MM.1S (cell line): Measurements from ENCODE around the gene JSRP1.

ENCODE experiments used
- DNase-seq: peaks from one replicate; pipeline ENCODE4 v3.0.0-alpha.2; 2015
- H2AFZ ChIP-seq: fragments of 300-600 bp; sonication (generic); 2 replicates; pipeline ENCODE4 v1.6.0; 2016; ENCODE audit warnings: antibody characterized with exemption, low read length
- H3F3A ChIP-seq: fragments of 300-600 bp; sonication (generic); 2 replicates; pipeline ENCODE4 v1.6.1; 2016; ENCODE audit warnings: mild to moderate bottlenecking, antibody characterized with exemption, low read length, moderate library complexity, mixed read lengths; ENCODE audit not compliant: insufficient read depth
- H3K27ac ChIP-seq: fragments of 300-600 bp; sonication (generic); 2 replicates; pipeline ENCODE4 v1.5.1; 2016; ENCODE audit warnings: mild to moderate bottlenecking, low read length
- H3K27me3 ChIP-seq: fragments of 300-600 bp; sonication (generic); replicated peaks from 2 replicates; pipeline ENCODE4 v1.6.0; 2016; ENCODE audit warnings: low read length; ENCODE audit not compliant: insufficient read depth
- H3K36me3 ChIP-seq: fragments of 300-600 bp; sonication (generic); replicated peaks from 2 replicates; pipeline ENCODE4 v1.6.1; 2016; ENCODE audit warnings: mild to moderate bottlenecking, low read length, mixed read lengths; ENCODE audit not compliant: insufficient read depth
- H3K4me1 ChIP-seq: fragments of 300-600 bp; sonication (generic); 2 replicates; pipeline ENCODE4 v1.6.1; 2016; ENCODE audit warnings: low read length, mixed read lengths
- H3K4me2 ChIP-seq: fragments of 300-600 bp; sonication (generic); 2 replicates; pipeline ENCODE4 v1.6.0; 2016; ENCODE audit warnings: low read depth, low read length
- H3K4me3 ChIP-seq: fragments of 300-600 bp; sonication (generic); 2 replicates; pipeline ENCODE4 v1.5.1; 2016; ENCODE audit warnings: low read length, mixed read lengths
- H3K79me2 ChIP-seq: fragments of 300-600 bp; sonication (generic); 2 replicates; pipeline ENCODE4 v1.6.1; 2016; ENCODE audit warnings: mixed run types, low read length, mixed read lengths
- H3K9ac ChIP-seq: fragments of 300-600 bp; sonication (generic); 2 replicates; pipeline ENCODE4 v1.6.1; 2016; ENCODE audit warnings: low read length, mixed read lengths
- H3K9me2 ChIP-seq: fragments of 300-600 bp; sonication (generic); replicated peaks from 2 replicates; pipeline ENCODE4 v1.6.1; 2016; ENCODE audit warnings: mild to moderate bottlenecking, low read length, mixed read lengths; ENCODE audit not compliant: insufficient read depth
- H3K9me3 ChIP-seq: fragments of 300-600 bp; sonication (generic); replicated peaks from 2 replicates; pipeline ENCODE4 v1.6.1; 2016; ENCODE audit warnings: mild to moderate bottlenecking, low read length, mixed read lengths; ENCODE audit not compliant: insufficient read depth
- H4K20me1 ChIP-seq: fragments of 300-600 bp; sonication (generic); 2 replicates; pipeline ENCODE4 v1.6.1; 2016; ENCODE audit warnings: mild to moderate bottlenecking, low read length, moderate library complexity, mixed read lengths; ENCODE audit not compliant: insufficient read depth
- CTCF ChIP-seq: fragments of 300-600 bp; sonication (generic); IDR thresholded peaks from 2 replicates; pipeline ENCODE4 v1.5.1; 2016; ENCODE audit warnings: antibody characterized with exemption, low read length, mixed read lengths
- EZH2 ChIP-seq: fragments of 300-600 bp; sonication (generic); optimal IDR thresholded peaks from 2 replicates; pipeline ENCODE3; 2017; ENCODE audit warnings: low read depth, mild to moderate bottlenecking, antibody characterized with exemption, low read length, mixed read lengths
- EZH2phosphoT487 ChIP-seq: fragments of 300-600 bp; sonication (generic); IDR thresholded peaks from 2 replicates; pipeline ENCODE4 v1.6.1; 2018; ENCODE audit warnings: antibody characterized with exemption, low read length

Gene JSRP1

GRCh38 chr19:2229103-2230032 lies 26.8 kb downstream of the JSRP1 start:
- peaks cover 72% of the 10 kb centered on the region for H3K79me2 ChIP-seq
- H3K4me3 ChIP-seq, result no peak overlapping the region
- H3K27me3 ChIP-seq, result no peaks in the 10 kb centered on the region
- H4K20me1 ChIP-seq, result peaks cover 6% of the 10 kb centered on the region; the same call in 1 of the 2 replicates
- no peaks in the 10 kb centered on the region for H3K9me2 ChIP-seq
- no peak for DNase-seq
- H3K27ac ChIP-seq, result no peak overlapping the region
- no peaks in the 10 kb centered on the region for H3K9me3 ChIP-seq
- H2AFZ ChIP-seq, result no peak overlapping the region
- peaks cover 35% of the 10 kb centered on the region for H3F3A ChIP-seq
- peaks cover 20% of the 10 kb centered on the region for H3K36me3 ChIP-seq
- TF ChIP-seq EZH2phosphoT487, result no peak
- no peak for TF ChIP-seq CTCF
- no peak for TF ChIP-seq EZH2
- no peak overlapping the region for H3K9ac ChIP-seq
- H3K4me1 ChIP-seq, result no peaks in the 10 kb centered on the region
- H3K4me2 ChIP-seq, result no peak overlapping the region

GRCh38 chr19:2228157-2229030 lies 27.8 kb downstream of the JSRP1 start:
- H3F3A ChIP-seq, result peaks cover 34% of the 10 kb centered on the region
- H3K9me3 ChIP-seq, result no peaks in the 10 kb centered on the region
- peaks cover 6% of the 10 kb centered on the region; the same call in 1 of the 2 replicates for H4K20me1 ChIP-seq
- no peak overlapping the region for H3K27ac ChIP-seq
- no peaks in the 10 kb centered on the region for H3K27me3 ChIP-seq
- DNase-seq, result no peak
- H3K79me2 ChIP-seq, result peaks cover 66% of the 10 kb centered on the region
- H2AFZ ChIP-seq, result no peak overlapping the region
- H3K4me1 ChIP-seq, result no peaks in the 10 kb centered on the region
- H3K9me2 ChIP-seq, result no peaks in the 10 kb centered on the region
- H3K9ac ChIP-seq, result no peak overlapping the region
- no peak overlapping the region for H3K4me2 ChIP-seq
- H3K4me3 ChIP-seq, result no peak overlapping the region
- TF ChIP-seq CTCF (no peak), EZH2 (no peak), EZH2phosphoT487 (no peak)
- peaks cover 22% of the 10 kb centered on the region for H3K36me3 ChIP-seq

- Histone ChIP-seq H3K36me3 (peaks cover 22% of the 10 kb centered on the region), H3K27ac (no peak overlapping the region), H3K4me1 (no peaks in the 10 kb centered on the region), H3K79me2 (peaks cover 58% of the 10 kb centered on the region), H2AFZ (no peak overlapping the region), H3K9me3 (no peaks in the 10 kb centered on the region), H3K4me2 (no peak overlapping the region), H3K9me2 (no peaks in the 10 kb centered on the region), H4K20me1 (peaks cover 6% of the 10 kb centered on the region; the same call in 1 of the 2 replicates), H3K9ac (no peak overlapping the region), H3F3A (peaks cover 26% of the 10 kb centered on the region), H3K4me3 (no peak overlapping the region), H3K27me3 (no peaks in the 10 kb centered on the region)
- DNase-seq, result no peak
- TF ChIP-seq CTCF (no peak), EZH2phosphoT487 (no peak), EZH2 (no peak)
These were observed 28.6 kb downstream of the JSRP1 start for GRCh38 chr19:2227415-2228156.
